HG03565 (cell line): ENCODE results near the gene WAPL.
A peak's percentile ranks its signal among the peaks of the same experiment; 100 is the strongest.

Source experiments
- ATAC-seq: cut with Tn5 transposase; IDR thresholded peaks from one replicate; pipeline ENCODE4 v1.9.1; 2021; ENCODE audit warnings: mild to moderate bottlenecking, moderate library complexity; ENCODE audit not compliant: unreplicated experiment

Gene WAPL

DNA sequence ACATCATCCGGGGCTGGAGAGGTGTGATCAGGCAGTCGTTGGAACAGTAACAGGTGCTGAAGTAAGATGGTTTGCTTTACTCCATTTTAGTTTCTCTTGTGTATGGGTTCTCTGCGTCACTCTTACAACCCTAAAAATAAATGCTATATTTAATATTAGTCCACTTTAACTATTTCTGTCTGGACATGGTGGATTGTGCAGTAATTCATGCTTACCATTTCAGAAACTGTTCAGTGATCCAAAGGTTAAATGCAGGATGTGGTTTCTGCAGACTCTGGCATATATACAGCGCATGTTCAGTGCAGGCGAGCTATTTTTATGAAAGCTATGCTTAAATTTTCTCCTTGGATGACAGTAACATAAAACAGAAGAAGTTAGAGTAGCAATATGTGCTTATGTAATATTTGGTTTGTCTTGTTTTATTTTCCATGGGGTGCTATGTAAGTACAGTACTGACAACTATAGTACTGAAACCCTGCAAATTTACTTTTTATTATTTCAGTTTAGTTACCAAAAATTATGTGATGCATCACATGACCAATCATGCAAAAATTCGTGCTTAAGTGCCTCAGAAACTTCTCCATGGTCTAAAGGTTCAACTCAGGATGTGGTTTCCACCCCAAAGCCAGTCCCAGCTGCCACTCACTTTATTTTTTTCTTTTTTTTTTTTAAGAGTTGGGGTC lies 108.4 kb downstream of the WAPL start:
- ATAC-seq = peak; percentile 82

DNA sequence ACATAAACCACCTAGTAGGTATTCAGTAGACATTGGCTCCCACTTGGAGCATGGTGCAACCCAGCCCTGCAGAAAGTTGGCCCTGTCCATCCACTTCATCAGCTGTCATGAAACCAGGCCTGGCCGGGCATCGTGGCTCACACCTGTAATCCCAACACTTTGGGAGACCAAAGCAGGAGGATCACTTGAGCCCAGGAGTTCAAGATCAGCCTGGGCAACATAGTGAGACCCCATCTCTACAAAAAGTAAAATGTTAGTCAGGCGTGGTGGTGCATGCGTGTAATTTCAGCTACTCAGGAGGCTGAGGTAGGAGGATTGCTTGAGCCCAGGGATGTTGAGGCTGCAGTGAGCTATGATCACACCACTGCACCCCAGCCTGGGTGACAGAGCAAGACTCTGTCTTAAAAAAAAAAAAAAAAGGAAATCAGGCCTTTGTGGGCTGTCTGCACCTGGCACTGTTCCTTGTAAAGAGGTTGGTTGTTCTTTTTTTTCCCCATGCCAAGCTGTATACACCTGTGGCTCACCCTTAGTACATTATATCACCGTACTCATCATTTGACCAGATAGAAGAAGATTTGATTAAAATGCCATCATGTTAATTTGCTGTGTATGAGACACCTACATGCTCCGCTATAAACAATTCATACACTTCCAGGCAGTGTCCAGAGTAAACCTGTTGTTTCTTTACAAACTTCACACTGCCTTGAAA lies 109.6 kb downstream of the WAPL start:
- ATAC-seq = no peak

DNA sequence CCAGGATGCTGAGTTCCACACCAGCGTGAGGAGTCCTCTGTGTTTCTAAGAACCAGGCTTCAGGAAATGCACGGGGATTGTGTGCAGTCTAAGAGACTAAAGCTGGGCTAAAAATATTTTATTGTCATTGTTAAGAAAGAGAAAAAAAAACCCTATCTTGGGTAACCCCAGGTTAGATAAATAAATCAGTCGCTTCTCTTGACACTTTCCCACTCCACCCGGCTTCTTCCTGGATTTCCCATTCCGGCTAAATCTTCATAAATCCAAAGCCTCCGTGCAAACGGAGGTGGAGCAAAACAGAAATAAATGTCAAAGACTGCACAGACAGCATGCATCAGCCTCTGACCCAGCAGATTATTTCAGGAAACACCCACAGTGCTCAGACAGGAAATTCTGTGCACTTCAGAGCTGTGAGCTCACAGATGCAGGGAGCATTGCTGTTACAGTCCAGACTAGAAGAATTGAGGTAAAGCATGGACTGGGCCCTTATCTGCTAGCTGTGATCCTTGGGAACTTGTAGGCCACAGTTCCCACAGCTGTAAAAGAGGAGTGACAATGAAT lies 110.2 kb downstream of the WAPL start:
- ATAC-seq = peak; percentile 50

DNA sequence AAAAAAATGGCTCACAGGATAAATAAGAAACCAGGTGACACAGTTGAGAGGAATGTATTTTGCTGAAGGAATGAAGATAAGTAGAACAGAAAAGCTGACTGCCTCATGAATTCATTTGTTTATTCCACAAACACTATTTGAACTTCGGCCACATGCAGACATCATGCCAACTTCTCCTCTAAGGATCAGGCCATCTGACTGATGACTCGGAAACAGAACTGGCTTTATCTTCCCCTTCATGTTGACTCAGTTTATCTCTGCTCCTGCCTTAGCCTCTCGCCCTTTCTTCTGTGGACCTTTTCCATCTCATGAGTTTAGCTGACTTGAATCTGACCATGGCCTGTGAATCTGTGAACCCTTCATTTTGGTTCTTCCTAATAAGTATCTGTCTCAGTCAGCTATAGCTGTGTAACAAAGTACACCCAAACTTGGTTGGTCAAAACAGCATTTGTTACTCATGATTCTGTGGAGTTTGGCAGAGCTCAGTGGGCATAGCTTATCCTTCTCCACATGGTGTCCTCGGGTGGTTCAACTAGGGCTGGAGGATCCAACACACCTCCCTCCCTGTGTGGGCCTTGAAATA lies 111.0 kb downstream of the WAPL start:
- no peak for ATAC-seq

DNA sequence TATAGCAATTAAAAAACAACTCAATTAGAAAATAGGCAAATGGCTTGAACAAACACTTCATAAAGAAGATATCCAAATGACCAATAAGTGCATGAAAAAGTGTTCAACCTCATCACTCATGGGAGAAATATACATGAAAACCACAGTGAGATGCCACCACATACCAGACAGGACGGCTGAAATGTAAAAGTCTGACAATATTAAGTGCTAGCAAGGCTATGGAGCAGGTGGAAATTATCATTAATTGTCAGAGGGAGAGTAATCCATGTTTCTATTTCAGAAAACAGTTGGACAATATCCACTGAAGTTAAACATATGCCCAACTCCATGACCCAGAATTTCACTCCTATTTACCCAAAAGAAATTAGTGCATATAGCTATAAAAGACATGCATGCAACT lies 112.4 kb downstream of the WAPL start:
- no peak for ATAC-seq

DNA sequence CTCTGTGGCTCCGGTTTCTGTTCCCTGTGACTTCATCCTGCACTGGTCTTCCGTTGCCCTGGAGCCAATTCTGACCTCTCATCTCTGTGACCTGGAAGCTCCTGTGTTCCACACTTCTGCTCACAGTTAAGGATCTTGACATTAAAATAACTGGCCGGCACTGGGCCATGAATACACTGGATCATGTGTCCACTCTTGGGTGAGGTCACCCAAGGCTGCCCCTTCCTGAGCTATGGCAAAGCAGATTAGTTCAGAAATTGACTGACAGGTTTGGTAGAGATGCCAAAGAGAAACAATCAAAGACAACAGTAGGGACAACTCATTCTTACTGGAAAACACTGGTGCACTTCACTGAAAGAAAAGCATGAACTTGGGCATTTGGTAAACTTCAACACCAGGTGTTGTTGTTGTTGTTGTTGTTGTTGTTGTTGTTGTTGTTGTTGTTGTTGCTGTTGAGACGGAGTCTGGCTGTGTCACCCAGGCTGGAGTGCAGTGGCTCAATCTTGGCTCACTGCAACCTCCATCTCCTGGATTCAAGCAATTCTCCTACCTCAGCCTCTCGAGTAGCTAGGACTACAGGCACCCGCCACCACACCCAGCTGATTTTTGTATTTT lies 118.3 kb downstream of the WAPL start:
- no peak for ATAC-seq

DNA sequence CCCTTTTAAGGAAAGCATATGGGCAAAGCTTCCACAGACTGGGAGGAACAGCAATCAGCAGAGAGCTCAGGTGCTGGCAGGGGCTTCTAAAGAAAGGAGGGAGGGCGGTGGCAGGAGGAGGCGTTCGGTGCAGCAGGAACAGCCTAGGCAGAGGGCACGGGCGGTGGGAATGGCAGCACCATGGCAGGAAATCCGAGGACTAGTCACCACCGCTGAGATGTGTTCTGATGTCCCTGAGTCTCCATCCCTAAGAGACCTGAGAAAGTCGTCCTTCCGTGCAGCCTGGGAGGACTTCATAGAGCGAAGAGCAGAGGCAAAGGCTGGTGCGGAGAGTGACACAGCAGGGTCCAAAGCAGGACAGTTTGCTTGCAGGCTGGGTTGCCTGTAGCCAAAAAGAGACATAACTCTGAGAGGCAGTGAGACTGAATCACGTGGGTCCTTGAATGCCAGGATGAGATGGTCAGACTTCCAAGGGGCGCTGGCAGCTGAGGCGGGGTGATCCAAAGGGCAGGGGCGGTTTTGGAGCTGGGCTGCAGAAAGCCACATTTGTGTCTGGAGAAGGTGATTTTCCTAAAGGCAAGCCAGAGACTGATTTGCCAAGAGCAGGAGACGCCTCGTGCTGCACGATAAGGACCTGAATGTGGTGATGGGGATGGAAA lies 119.2 kb downstream of the WAPL start:
- no peak for ATAC-seq

DNA sequence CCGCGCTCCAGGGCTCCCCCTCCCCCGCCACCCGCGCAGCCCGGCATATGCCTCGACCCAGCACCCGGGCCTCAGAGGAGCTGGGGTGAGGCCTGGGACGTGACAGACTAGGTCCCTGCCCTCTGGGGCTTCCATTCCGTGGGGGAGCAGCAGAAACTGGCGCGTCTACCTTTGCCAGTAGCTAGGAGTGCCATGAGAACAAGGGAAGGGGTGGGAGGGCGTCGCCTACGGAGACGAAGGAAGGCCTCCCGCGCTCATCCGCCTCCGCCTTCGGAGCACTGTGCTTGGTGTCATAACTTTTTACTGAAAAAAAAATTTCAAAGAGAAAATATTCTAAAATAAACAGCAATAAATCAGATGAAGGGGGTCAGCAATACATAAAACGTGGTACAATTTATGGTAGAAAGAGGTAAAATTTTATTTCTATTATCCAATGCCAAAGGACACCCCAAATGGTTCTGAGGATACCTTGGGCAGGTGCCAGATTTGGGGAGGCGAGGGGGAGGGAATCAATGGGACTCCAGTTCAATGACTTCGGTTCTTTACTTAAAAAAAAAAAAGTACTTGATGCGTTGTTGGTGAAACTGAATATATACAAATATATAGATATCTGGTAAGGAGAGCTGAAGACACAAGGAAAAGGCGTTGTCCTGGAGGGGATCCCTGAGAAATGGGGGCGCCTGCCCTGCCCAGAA lies 119.9 kb downstream of the WAPL start:
- ATAC-seq = no peak

DNA sequence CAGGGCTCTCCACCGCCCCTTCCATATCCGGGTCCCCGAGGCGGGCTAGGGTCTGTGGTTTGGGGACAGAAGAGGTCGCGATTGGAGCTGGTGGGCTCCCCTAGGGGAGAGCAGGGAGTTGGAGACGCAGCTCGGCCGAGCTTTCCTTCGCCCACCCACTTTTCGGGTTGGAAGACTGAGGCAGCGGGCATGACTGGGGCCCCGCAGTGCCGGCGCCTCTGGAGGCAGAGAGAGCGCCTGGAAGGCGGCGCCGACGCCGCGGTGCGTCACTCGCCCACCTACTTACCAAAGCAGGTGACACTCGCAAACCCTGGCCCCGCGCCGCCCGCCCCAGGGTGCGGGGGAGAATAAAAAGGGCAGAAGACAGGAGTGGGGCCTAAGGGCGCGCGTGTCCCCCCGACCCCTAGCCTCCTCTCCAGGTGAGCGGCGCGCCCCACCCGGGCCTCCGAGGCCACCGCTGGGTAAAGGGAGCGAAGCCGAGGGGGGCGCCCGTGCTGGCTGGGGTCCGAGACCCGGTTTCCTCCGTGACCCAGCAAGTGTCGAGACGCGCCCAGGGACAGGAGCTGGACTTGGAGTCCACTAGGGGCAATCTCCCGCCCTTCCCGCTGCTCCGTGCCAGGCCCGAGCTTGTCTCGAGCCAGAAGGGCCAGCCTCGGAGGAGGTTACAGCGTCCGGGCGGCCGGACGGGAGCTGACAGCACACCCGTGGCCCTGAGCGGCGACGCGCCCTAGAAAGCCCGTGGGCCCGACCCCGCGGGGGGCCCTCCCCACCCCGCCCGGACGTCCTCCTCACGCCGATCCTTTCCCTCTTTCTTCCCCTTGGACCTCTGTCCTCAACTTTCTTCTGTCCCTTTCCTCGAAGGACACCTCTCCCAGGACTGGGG lies 120.6 kb downstream of the WAPL start:
- peak; percentile 20 for ATAC-seq

DNA sequence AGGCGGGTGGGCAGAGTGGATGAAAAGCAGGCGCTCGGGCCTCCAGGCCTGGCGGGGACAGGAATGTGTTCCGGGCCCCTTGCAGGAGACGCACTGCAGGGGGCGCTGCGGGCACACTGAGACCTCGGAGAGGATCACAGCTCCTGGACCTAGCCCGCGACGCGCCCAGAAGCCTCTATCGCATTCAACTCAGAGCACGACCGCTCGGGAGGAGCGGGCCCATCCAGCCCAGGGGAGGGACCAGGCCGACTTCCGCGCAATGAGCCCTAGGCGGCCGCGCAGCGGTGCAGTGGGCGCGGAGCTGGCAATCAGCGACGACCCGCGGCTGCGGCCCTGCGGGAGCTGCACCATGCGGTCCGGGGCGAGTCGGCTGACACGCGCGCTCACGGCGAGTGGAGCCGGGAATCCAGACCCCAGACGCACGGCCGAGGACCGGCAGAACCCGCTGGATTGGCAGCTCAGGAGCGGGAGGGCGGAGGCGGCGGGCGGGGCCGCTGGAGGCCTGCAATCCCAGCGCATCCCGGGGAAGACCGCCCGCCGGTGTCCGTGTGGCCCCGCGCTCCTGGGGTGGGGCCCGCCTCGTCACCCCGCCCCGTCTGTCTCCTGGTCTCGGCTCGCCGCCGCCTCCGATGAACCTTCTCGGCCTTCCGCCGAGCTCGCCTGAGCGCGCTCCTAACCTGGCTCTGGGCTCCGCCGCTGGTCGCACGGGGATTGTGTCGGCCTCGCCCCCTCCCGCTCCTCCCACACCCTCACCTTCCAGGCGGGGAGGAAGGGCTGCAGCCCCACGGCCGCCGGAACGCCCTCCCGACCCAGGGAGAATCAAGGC lies 121.5 kb downstream of the WAPL start:
- ATAC-seq = peak; percentile 89

DNA sequence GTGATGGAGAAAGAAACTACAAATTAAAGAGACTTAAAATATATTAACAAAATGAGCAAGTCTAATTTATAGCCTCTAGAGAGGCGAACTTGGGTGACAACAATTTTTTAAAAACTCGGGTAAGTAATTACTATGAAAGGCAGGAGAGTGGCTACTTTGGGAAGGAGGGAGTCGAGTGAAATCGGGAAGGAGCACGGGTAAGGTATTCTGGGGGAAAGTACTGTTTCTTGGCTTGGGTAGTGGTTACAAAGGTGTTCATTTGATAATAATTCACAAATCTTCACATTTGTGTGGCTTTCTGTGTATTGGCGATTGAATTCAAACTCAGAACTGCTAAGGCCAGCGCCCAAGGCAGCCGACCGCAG lies 122.1 kb downstream of the WAPL start:
- ATAC-seq = no peak

DNA sequence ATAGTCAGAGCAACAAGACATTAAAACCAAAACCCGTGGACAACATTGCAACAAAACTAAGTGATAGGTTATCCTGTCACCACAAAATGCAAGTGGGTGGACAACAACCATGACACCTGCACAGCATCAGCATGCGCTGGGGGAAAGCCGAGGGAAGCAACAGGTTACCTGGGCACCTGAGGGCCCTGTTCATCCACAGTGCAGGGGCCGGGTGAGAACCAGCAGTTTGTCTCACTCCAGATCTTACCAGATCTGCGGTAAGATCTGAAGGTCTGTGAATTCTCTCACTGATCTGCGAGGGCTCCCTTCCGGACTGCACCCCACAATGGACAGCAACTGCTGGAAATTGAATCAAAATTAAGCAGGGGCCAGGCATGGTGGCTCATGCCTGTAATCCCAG lies 124.5 kb downstream of the WAPL start:
- ATAC-seq = no peak

DNA sequence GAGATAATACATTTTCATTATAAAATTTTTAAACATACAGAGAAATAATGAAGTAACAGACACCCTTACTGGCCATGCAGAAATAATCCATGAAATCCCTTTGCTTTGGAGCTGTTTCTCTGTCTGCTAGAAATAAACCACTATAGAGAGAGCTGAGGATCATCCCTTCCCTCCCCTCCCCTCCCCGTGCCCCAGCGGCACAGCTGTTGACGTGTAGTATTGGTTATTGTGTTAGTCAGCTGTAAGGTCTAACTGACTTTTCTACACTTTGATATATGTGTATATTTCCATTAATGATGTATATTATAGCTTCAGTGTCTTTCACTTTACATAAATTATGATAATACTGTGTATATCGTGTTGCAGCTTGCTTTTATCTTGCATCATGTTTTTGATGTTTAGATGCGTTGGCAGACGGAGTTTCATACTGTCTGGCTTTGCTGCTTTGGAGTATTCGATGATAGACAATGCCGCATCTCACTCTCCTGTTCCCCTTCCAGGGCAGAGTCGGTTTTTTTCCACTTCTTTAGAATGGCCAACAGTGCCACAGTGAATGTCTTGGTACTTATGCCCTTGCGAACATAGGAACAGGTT lies 127.6 kb downstream of the WAPL start:
- no peak for ATAC-seq

DNA sequence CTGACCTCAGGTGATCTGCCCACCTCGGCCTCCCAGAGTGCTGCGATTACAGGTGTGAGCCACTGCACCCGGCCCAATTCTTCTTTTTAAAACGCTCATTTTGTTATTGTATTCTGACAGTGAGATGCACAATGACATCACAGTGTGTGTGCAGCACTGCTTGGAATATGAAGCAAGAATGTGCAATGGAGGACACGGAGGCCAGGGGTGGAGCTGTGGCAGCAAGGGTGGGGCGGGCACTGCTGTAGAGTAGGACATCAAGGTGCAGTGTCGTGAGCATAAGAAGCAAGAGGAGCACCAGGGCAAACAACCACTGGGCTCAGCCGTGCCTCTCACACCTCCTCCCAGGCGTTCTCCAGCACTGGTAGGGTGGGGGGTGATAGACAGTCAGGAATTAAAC lies 128.2 kb downstream of the WAPL start:
- no peak for ATAC-seq

DNA sequence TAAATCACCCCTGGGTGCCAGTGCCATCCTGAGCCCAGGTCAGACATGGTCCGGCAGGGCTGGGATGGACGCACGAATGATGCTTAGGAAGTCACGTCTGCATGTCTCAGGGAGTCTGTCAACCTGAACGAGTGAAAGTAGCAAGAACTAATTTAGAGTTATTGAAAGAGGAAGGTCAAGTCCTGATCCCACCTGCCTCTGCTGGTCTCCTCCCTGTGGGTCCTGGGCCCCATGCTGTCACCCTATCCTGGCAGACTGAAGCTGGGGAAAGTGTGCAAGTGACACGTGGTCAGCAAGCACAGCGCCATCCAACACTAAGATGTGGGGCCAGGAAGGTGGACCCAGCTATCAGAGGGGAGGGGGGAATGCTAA lies 128.9 kb downstream of the WAPL start:
- ATAC-seq = no peak

DNA sequence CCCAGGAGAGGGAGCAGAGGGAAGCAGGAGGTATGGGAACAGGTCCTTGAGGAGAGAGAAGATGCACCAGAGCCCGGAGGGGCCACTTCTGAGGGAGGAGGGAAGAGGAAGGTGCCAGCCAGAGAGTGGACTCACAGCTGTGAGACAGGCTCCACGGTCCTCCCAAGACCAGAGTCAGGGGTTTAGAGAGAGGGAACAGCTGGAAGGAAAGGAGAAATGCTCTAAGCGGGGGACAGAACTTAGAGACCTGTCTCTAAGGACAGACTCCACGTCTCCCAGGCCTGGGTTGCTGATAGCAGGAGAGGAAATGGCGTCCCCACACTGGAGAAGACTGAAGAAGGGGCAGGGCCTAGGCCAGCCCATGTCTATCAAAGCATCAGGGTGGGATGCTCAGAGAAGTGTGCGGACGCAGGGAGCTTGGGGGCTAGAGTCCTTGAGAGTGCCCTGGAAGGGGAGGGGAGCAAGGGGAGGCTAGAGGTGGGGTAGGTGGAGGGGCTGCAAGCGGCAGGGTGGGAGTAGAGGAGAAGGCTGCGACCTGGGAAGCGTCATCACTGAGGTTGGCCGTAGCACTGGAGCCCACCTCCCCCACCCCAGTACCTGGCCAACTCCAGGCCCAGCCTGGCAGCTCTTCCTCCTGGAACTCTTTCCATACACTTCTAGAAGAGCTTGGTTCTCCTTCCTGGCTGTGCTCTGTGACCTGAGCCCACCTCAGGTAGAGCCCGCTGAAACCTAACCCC lies 129.4 kb downstream of the WAPL start:
- ATAC-seq = no peak

DNA sequence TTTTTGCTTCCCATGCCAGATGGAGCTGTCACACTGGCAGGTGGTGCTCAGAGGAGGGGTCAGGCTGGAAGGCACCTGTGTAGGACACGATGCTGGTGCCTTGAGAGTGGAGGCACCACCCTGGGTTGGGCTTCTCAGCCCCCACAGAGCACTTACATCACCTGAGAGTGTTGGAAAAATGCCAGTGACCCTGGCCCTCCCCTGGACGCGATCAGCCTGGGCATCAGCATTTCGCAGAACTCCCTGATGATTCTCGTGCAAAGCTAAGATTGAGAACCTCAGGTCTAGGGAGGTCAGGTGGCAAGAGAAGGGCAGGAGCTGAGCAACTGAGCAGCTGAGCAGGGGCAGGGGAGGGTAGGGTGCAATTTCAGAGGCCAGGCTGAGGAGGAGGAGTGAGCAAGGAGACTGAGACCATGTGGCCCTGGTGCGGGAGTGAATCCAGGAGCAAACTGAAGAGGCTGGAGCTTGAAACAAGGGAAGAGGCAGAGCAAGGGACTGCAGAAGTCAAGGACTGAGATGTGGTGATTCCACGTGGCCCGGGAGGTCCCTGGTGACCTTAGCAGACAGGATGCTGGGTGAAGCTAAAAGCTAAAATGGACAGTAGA lies 130.3 kb downstream of the WAPL start:
- ATAC-seq = no peak
